Mesothelial cell of epicardium (in vitro differentiated cells): ENCODE data around the gene ARHGEF19. TPM values are rescaled to one million over a fixed set of nuclear protein-coding genes. Genes with fewer than 3 reads are reported as not detected.

Experiments used
- DNase-seq, 2 experiments: peaks; one replicate each; pipeline ENCODE4 v3.0.0; 2021; ENCODE audit warnings: low spot score in 2 of 2; ENCODE audit not compliant: unreplicated experiment in 2 of 2
- H3K27ac Mint-ChIP-seq: 2 replicates; pipeline ENCODE4 v1.8.0; 2021; ENCODE audit warnings: mixed read lengths
- H3K27me3 Mint-ChIP-seq: 2 replicates; pipeline ENCODE4 v1.8.0; 2021; ENCODE audit warnings: low read depth, mixed read lengths
- H3K36me3 Mint-ChIP-seq: 2 replicates; pipeline ENCODE4 v1.8.0; 2021; ENCODE audit warnings: mixed read lengths
- H3K4me1 Mint-ChIP-seq: 2 replicates; pipeline ENCODE4 v1.8.0; 2021; ENCODE audit warnings: mixed read lengths
- H3K4me3 Mint-ChIP-seq: 2 replicates; pipeline ENCODE4 v1.8.0; 2021; ENCODE audit warnings: mild to moderate bottlenecking, moderate library complexity, mixed read lengths
- H3K9me3 Mint-ChIP-seq: 2 replicates; pipeline ENCODE4 v1.8.0; 2021; ENCODE audit warnings: mixed read lengths
- CTCF ChIP-seq: fragments of 200-600 bp; sonication (generic); IDR thresholded peaks from one replicate; pipeline ENCODE4 v1.5.0; 2021; ENCODE audit warnings: antibody characterized with exemption; ENCODE audit not compliant: unreplicated experiment
- total RNA-seq: library from RNA; stranded (reverse); gene quantifications from 3 replicates; pipeline ENCODE4 v1.2.1, GENCODE V29; 2021

Gene ARHGEF19
- total RNA-seq, 1 donor from 2014 or later = 86.6 TPM

- Mint-ChIP-seq H3K9me3 (no peaks in the 10 kb centered on the region), H3K27ac (peak overlapping the region; percentile 95), H3K27me3 (no peaks in the 10 kb centered on the region), H3K4me3 (no peak overlapping the region), H3K4me1 (peaks cover 55% of the 10 kb centered on the region), H3K36me3 (no peaks in the 10 kb centered on the region)
- peak in 1 of 2 experiments; percentile 80 for DNase-seq
- no peak for TF ChIP-seq CTCF
Observed at GRCh38 chr1:16175610-16176553, 36.6 kb downstream of the ARHGEF19 start.

- Mint-ChIP-seq H3K36me3 (no peaks in the 10 kb centered on the region), H3K4me3 (no peak overlapping the region), H3K27ac (peak overlapping the region; percentile 87), H3K4me1 (peaks cover 56% of the 10 kb centered on the region), H3K9me3 (no peaks in the 10 kb centered on the region), H3K27me3 (no peaks in the 10 kb centered on the region)
- no peak for TF ChIP-seq CTCF
- no peak for DNase-seq
Observed at GRCh38 chr1:16174886-16175598, 37.4 kb downstream of the ARHGEF19 start.

- no peak for DNase-seq
- no peak for TF ChIP-seq CTCF
- H3K4me1 Mint-ChIP-seq = peaks cover 58% of the 10 kb centered on the region
- no peaks in the 10 kb centered on the region for H3K9me3 Mint-ChIP-seq
- no peak overlapping the region for H3K4me3 Mint-ChIP-seq
- H3K27ac Mint-ChIP-seq = peak overlapping the region; percentile 87
- no peaks in the 10 kb centered on the region for H3K36me3 Mint-ChIP-seq
- H3K27me3 Mint-ChIP-seq = no peaks in the 10 kb centered on the region
Observed at GRCh38 chr1:16174261-16174868, 38.1 kb downstream of the ARHGEF19 start.

GRCh38 chr1:16173447-16174260 lies 38.8 kb downstream of the ARHGEF19 start:
- Mint-ChIP-seq H3K27ac (peak overlapping the region; percentile 94), H3K36me3 (no peaks in the 10 kb centered on the region), H3K4me3 (no peak overlapping the region), H3K9me3 (no peaks in the 10 kb centered on the region), H3K4me1 (peaks cover 59% of the 10 kb centered on the region), H3K27me3 (no peaks in the 10 kb centered on the region)
- no peak for TF ChIP-seq CTCF
- DNase-seq = no peak

GRCh38 chr1:16172964-16173446 lies 39.4 kb downstream of the ARHGEF19 start:
- TF ChIP-seq CTCF = no peak
- H3K4me1 Mint-ChIP-seq = peaks cover 57% of the 10 kb centered on the region
- no peak for DNase-seq
- no peaks in the 10 kb centered on the region for H3K27me3 Mint-ChIP-seq
- H3K4me3 Mint-ChIP-seq = no peak overlapping the region
- no peaks in the 10 kb centered on the region for H3K36me3 Mint-ChIP-seq
- H3K27ac Mint-ChIP-seq = peak overlapping the region; percentile 94
- H3K9me3 Mint-ChIP-seq = no peaks in the 10 kb centered on the region
